K562 (cell line): ENCODE data around the gene TMEM121B. TPM values are rescaled to one million over a fixed set of nuclear protein-coding genes. Genes with fewer than 3 reads are reported as not detected.

Experiments
- ATAC-seq: fragments of 200-7000 bp; cut with Tn5 transposase; 3 replicates; pipeline ENCODE4 v1.9.1; 2020; ENCODE audit warnings: moderate library complexity
- BruUV-seq: library from RNA; stranded (reverse); fragments of 400-500 nt; replicated peaks from 2 replicates; lab custom pipeline; 2021; lab: Mats Ljungman, UMichigan
- CTCF ChIA-PET: fragments of 300-600 bp; formaldehyde crosslinking; extraction: SDS; loops from one replicate; lab custom pipeline; 2021; ENCODE audit warnings: low intra/inter-chr PET ratio; lab: Yijun Ruan, JAX
- POLR2A ChIA-PET: fragments of 300-600, 350-650 bp; sonication (Branson Sonifier 250); formaldehyde crosslinking; extraction: SDS; loops from one replicate; lab custom pipeline; 2021; ENCODE audit warnings: antibody characterized with exemption, inconsistent platforms; lab: Yijun Ruan, JAX
- DNase-seq, 4 experiments: peaks; one replicate each; pipeline versions ENCODE4 v3.0.0 to v3.0.0-alpha.2; 2011 to 2018; ENCODE audit warnings: low spot score in 3 of 4, mixed read lengths in 3 of 4; ENCODE audit errors: extremely low read depth in 1 of 4
- FAIRE-seq: peaks from 2 replicates; lab custom pipeline; 2011; peaks lifted over from hg19 to GRCh38; lab: Jason Lieb, UNC
- H2AFZ ChIP-seq: 2 replicates; pipeline ENCODE4 v1.6.0; 2011; ENCODE audit warnings: low read depth, low read length, control low read depth, inconsistent platforms
- H3K27ac ChIP-seq: fragments of 200-600 bp; 3 replicates; pipeline ENCODE4 v1.8.0; 2011; ENCODE audit warnings: low read depth, mild to moderate bottlenecking, control low read depth, inconsistent platforms, low read length, moderate library complexity, mixed read lengths; ENCODE audit errors: extremely low read depth
- H3K27me3 ChIP-seq, 2 experiments: fragments of 300-600 bp in 1 of 2; 2 replicates in 1 of 2; 3 replicates in 1 of 2; pipeline versions ENCODE4 v1.6.0 to v1.8.0; 2011; ENCODE audit warnings: inconsistent platforms in 2 of 2, low read length in 2 of 2, mild to moderate bottlenecking in 1 of 2, mixed read lengths in 1 of 2, moderate library complexity in 1 of 2; ENCODE audit not compliant: control insufficient read depth in 2 of 2, insufficient read depth in 2 of 2
- H3K36me3 ChIP-seq: fragments of 300-600 bp; 3 replicates; pipeline ENCODE4 v1.8.0; 2011; ENCODE audit warnings: mild to moderate bottlenecking, low read length, inconsistent platforms; ENCODE audit not compliant: control insufficient read depth, insufficient read depth
- H3K4me1 ChIP-seq, 2 experiments: fragments of 200-600 bp in 1 of 2; replicated peaks in 1 of 2; 2 replicates in 1 of 2; 3 replicates in 1 of 2; pipeline versions ENCODE4 v1.5.1 to v1.8.0; 2011; ENCODE audit warnings: inconsistent platforms in 2 of 2, low read length in 2 of 2, mild to moderate bottlenecking in 1 of 2, mixed read lengths in 1 of 2, moderate library complexity in 1 of 2; ENCODE audit not compliant: control insufficient read depth in 2 of 2, insufficient read depth in 2 of 2
- H3K4me2 ChIP-seq: 2 replicates; pipeline ENCODE4 v1.6.1; 2011; ENCODE audit warnings: low read length, control low read depth, inconsistent platforms, mixed read lengths; ENCODE audit not compliant: insufficient read depth
- H3K4me3 ChIP-seq: fragments of 200-600 bp; sonication (generic), shearing (Covaris generic); 2 replicates; pipeline ENCODE4 v1.5.1; 2016; ENCODE audit warnings: control low read depth, inconsistent platforms
- H3K79me2 ChIP-seq: fragments of 200-600 bp; 3 replicates; pipeline ENCODE4 v1.8.0; 2011; ENCODE audit warnings: low read length, inconsistent platforms; ENCODE audit not compliant: control insufficient read depth, insufficient read depth
- H3K9ac ChIP-seq, 2 experiments: 2 replicates each; pipeline versions ENCODE4 v1.6.0 to v1.6.1; 2011; ENCODE audit warnings: low read depth in 2 of 2, low read length in 2 of 2, control low read depth in 1 of 2, inconsistent platforms in 1 of 2, mild to moderate bottlenecking in 1 of 2, mixed read lengths in 1 of 2; ENCODE audit not compliant: insufficient read depth in 1 of 2
- H3K9me1 ChIP-seq: one replicate; pipeline ENCODE4 v1.6.0; 2011; ENCODE audit warnings: inconsistent platforms, mild to moderate bottlenecking, low read length, moderate library complexity; ENCODE audit not compliant: control insufficient read depth, insufficient read depth
- H3K9me3 ChIP-seq: replicated peaks from 2 replicates; pipeline ENCODE4 v1.5.1; 2011; ENCODE audit warnings: low read depth, low read length, inconsistent platforms; ENCODE audit not compliant: control insufficient read depth, insufficient read depth
- H4K20me1 ChIP-seq: replicated peaks from 2 replicates; pipeline ENCODE4 v1.6.1; 2011; ENCODE audit warnings: low read length, inconsistent platforms, mixed read lengths; ENCODE audit not compliant: control insufficient read depth, insufficient read depth
- ETV1 ChIP-seq: fragments of 450-650 bp; conservative IDR thresholded peaks from 2 replicates; pipeline ENCODE4 v1.6.1; 2016; ENCODE audit warnings: missing genetic modification characterization, control low read depth, low read depth, missing compliant biosample characterization
- GATAD2B ChIP-seq: fragments of 450-650 bp; IDR thresholded peaks from 2 replicates; pipeline ENCODE4 v1.6.1; 2017; ENCODE audit warnings: mild to moderate bottlenecking, borderline replicate concordance
- HDAC3 ChIP-seq: fragments of 450-650 bp; IDR thresholded peaks from 2 replicates; pipeline ENCODE4 v1.6.1; 2018; ENCODE audit warnings: borderline replicate concordance, mild to moderate bottlenecking, moderate library complexity; ENCODE audit not compliant: partially characterized antibody
- MTA3 ChIP-seq: fragments of 450-650 bp; formaldehyde crosslinking; IDR thresholded peaks from 2 replicates; pipeline ENCODE4 v1.6.1; 2017; ENCODE audit warnings: mild to moderate bottlenecking, borderline replicate concordance
- NCOA6 ChIP-seq: fragments of 450-650 bp; IDR thresholded peaks from 2 replicates; pipeline ENCODE4 v1.6.1; 2017; ENCODE audit warnings: mild to moderate bottlenecking
- NFIC ChIP-seq: fragments of 450-650 bp; IDR thresholded peaks from 2 replicates; pipeline ENCODE4 v1.6.1; 2017; ENCODE audit warnings: mild to moderate bottlenecking, inconsistent platforms
- PHF8 ChIP-seq: fragments of 200-600 bp; sonication (generic); IDR thresholded peaks from 2 replicates; pipeline ENCODE4 v1.6.1; 2012; ENCODE audit warnings: mixed run types, mild to moderate bottlenecking, inconsistent platforms, low read length, moderate library complexity, borderline replicate concordance
- RCOR1 ChIP-seq, 2 experiments: IDR thresholded peaks; 2 replicates each; pipeline ENCODE4 v1.6.1; 2012; ENCODE audit warnings: low read depth in 2 of 2, low read length in 2 of 2, borderline replicate concordance in 1 of 2, improper control_type of control experiment in 1 of 2
- SIN3A ChIP-seq, 2 experiments: fragments of 150-350 bp in 1 of 2; IDR thresholded peaks; 2 replicates each; pipeline ENCODE4 v1.6.1; 2011 to 2016; ENCODE audit warnings: borderline replicate concordance in 2 of 2, low read depth in 2 of 2, low read length in 2 of 2, mild to moderate bottlenecking in 2 of 2, moderate library complexity in 2 of 2; ENCODE audit not compliant: control insufficient read depth in 1 of 2
- ZBTB7A ChIP-seq: IDR thresholded peaks from 2 replicates; pipeline ENCODE4 v1.6.1; 2011; ENCODE audit warnings: low read depth, mild to moderate bottlenecking, low read length, moderate library complexity, borderline replicate concordance; ENCODE audit not compliant: control insufficient read depth
- ZC3H4 ChIP-seq: sonication (generic); formaldehyde crosslinking; IDR thresholded peaks from 2 replicates; pipeline ENCODE4 v1.9.0; 2021; ENCODE audit warnings: missing genetic modification reagents, borderline replicate concordance
- WGBS: fragments of 100-300 bp; shearing (Covaris generic); methylation state at CpG from one replicate; pipeline ENCODE4 v1.1.6; 2016; ENCODE audit warnings: low coverage, mixed read lengths; ENCODE audit not compliant: insufficient coverage; ENCODE audit errors: missing lambda C conversion rate; 5-methylcytosine and 5-hydroxymethylcytosine counted together
- in situ Hi-C: fragments of 300-500 bp; cut with MboI; formaldehyde crosslinking; loops from 4 replicates; pipeline ENCODE4 v1.15.0; 2018; ENCODE audit warnings: inconsistent platforms, mixed read lengths
- intact Hi-C: fragments of 100-400 bp; cut with micrococcal nuclease; formaldehyde crosslinking; loops from 2 replicates; pipeline ENCODE4 v1.14.2; 2022
- polyA plus RNA-seq, 8 experiments: library from polyadenylated mRNA; depleted of rRNA in 4 of 8; stranded (reverse) in 5 of 8; unstranded in 3 of 8; fragments of >200 nt; fragmentation: Nextera tagmentation in 2 of 8; fragmentation: Illumina TruSeq in 1 of 8; extraction: Ambion mirVana in 2 of 8; extraction: Trizol in 1 of 8; gene quantifications; 2 replicates each; pipeline versions ENCODE4 v1.2.1 to v1.2.3, GENCODE V29; 2011 to 2014; ENCODE audit warnings: inconsistent platforms in 1 of 8, missing spikeins in 1 of 8
- total RNA-seq, 7 experiments: library from RNA; depleted of rRNA in 6 of 7; stranded (reverse); fragments of >200 nt in 6 of 7; fragmentation: Illumina TruSeq in 2 of 7; extraction: Trizol in 2 of 7; gene quantifications; 2 replicates each; pipeline versions ENCODE4 v1.2.1 to v1.2.3, GENCODE V29; 2011 to 2021; ENCODE audit warnings: low replicate concordance in 1 of 7
- TF ChIP-seq, protein P1 (sequence below): fragments of 450-650 bp; IDR thresholded peaks from 2 replicates; pipeline ENCODE4 v1.6.1; 2016
- TF ChIP-seq, protein P2 (sequence below): sonication (generic); formaldehyde crosslinking; IDR thresholded peaks from 2 replicates; pipeline ENCODE4 v1.9.0; 2022; ENCODE audit warnings: mild to moderate bottlenecking, missing genetic modification reagents
- TF ChIP-seq, protein P3 (sequence below), 2 experiments: IDR thresholded peaks in 1 of 2; conservative IDR thresholded peaks in 1 of 2; 2 replicates each; pipeline ENCODE4 v1.6.1; 2016; ENCODE audit warnings: low read depth in 2 of 2, mild to moderate bottlenecking in 1 of 2, missing compliant biosample characterization in 1 of 2, missing genetic modification characterization in 1 of 2, moderate library complexity in 1 of 2

Gene TMEM121B
- total and polyA plus RNA-seq, 9 of the 15 experiments (the other 6 are each of a cell fraction or from before 2014, with no cell fraction given), result 0.03 to 0.07 (median 0.03) TPM; not detected in 6

DNA sequence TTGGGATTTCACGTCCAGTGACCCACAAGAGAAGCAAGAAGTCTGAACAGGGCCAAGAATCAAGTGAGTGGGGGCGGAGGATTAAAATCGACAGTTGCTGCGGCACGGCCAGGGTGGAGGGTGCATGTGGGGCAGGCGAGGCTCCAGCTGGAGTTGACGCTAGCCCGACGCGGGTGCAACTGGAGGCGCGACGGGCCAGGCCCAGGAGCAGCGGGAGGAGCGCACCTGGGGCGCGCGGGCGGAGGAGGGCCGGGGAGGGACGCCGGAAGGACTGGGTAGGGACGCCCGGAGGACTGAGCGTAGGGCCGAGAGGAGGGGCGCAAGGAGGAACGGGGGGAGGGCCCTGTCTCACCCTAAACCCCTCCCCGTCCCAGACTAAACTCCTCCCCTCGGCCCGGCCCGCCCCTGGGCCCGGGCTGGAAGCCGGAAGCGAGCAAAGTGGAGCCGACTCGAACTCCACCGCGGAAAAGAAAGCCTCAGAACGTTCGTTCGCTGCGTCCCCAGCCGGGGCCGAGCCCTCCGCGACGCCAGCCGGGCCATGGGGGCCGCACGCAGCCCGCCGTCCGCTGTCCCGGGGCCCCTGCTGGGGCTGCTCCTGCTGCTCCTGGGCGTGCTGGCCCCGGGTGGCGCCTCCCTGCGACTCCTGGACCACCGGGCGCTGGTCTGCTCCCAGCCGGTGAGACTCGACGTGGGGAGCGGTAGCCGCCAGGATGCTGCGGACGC is 36.4 kb downstream of the TMEM121B start, which contains the start of gene IL17RA:
TSS of gene IL17RA (plus strand) at position 447 of the 723 bp plus-strand sequence. CDS start at position 539, 92 bp downstream.
- ChIA-PET POLR2A (interaction anchor here (0.6 to 1.9 kb wide), 2 partner anchors 10 to 681 kb away, joined by 3 to 4 read pairs; no protein-coding TSS in a partner anchor), CTCF (interaction anchor here (0.5 kb wide), 1 partner anchor 11 kb away, joined by 4 read pairs; no protein-coding TSS in a partner anchor)
- peak within 1 kb of the TSS; percentile 95 for H3K4me3 ChIP-seq
- peak within 1 kb of the TSS; percentile 95 for H2AFZ ChIP-seq
- 2% methylated on average over 59 of the region's 68 CpGs for WGBS
- peak within 1 kb of the TSS; percentile 89 to 93 for H3K9ac ChIP-seq
- peak within 1 kb of the TSS; percentile 83 for H3K4me2 ChIP-seq
- H4K20me1 ChIP-seq, result peaks cover 9% of the 10 kb centered on the region
- DNase-seq (peak; percentile 95 to 98 (median 97)), FAIRE-seq (peak; percentile 85), ATAC-seq (peak; percentile 99)
- H3K36me3 ChIP-seq, result no peaks in the 10 kb centered on the region
- no peaks in the 10 kb centered on the region for H3K9me1 ChIP-seq
- H3K27me3 ChIP-seq, result no peaks in the 10 kb centered on the region
- peaks cover 0 to 25% of the 10 kb centered on the region in 2 experiments; a peak in 4 of 5 replicates for H3K4me1 ChIP-seq
- BruUV-seq, result TSS peak; percentile 67
- in situ Hi-C loops, result no loop called here
- no peaks in the 10 kb centered on the region for H3K9me3 ChIP-seq
- intact Hi-C loops, result loop anchor here (2.0 kb wide), 1 partner anchor 14 kb away; no protein-coding TSS in a partner anchor
- H3K79me2 ChIP-seq, result peaks cover 9% of the 10 kb centered on the region; the same call in 2 of the 3 replicates
- peak within 1 kb of the TSS; percentile 81 for H3K27ac ChIP-seq
- peak in 1 of 2 experiments; percentile 48; a peak in 1 of 4 replicates for TF ChIP-seq RCOR1 (IDR thresholded peaks at IDR 0.05; ENCODE audit: borderline replicate concordance in 1 of 2, low read depth in 2 of 2, low read length in 2 of 2)
- no peak for TF ChIP-seq HDAC3
- TF ChIP-seq SIN3A (IDR thresholded peaks at IDR 0.05; ENCODE audit: borderline replicate concordance in 2 of 2, control insufficient read depth in 1 of 2, low read depth in 2 of 2, low read length in 2 of 2), result peak in 1 of 2 experiments; percentile 26; a peak in 1 of 4 replicates
- TF ChIP-seq ZBTB7A, result peak; percentile 63; the same call in 1 of the 2 replicates
- TF ChIP-seq, protein P1, sequence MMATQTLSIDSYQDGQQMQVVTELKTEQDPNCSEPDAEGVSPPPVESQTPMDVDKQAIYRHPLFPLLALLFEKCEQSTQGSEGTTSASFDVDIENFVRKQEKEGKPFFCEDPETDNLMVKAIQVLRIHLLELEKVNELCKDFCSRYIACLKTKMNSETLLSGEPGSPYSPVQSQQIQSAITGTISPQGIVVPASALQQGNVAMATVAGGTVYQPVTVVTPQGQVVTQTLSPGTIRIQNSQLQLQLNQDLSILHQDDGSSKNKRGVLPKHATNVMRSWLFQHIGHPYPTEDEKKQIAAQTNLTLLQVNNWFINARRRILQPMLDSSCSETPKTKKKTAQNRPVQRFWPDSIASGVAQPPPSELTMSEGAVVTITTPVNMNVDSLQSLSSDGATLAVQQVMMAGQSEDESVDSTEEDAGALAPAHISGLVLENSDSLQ, result peak; percentile 15; the same call in 1 of the 2 replicates
- TF ChIP-seq, protein P2, sequence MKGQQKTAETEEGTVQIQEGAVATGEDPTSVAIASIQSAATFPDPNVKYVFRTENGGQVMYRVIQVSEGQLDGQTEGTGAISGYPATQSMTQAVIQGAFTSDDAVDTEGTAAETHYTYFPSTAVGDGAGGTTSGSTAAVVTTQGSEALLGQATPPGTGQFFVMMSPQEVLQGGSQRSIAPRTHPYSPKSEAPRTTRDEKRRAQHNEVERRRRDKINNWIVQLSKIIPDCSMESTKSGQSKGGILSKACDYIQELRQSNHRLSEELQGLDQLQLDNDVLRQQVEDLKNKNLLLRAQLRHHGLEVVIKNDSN (CRISPR knock-in tag), result no peak
- TF ChIP-seq ETV1 (tag), result peak; percentile 79
- TF ChIP-seq GATAD2B, result no peak
- peak; percentile 87; the same call in 1 of the 2 replicates for TF ChIP-seq PHF8
- TF ChIP-seq, protein P3, sequence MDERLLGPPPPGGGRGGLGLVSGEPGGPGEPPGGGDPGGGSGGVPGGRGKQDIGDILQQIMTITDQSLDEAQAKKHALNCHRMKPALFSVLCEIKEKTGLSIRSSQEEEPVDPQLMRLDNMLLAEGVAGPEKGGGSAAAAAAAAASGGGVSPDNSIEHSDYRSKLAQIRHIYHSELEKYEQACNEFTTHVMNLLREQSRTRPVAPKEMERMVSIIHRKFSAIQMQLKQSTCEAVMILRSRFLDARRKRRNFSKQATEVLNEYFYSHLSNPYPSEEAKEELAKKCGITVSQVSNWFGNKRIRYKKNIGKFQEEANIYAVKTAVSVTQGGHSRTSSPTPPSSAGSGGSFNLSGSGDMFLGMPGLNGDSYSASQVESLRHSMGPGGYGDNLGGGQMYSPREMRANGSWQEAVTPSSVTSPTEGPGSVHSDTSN (CRISPR knock-in tag; IDR thresholded peaks at IDR 0.05; ENCODE audit: low read depth), result no peak
- TF ChIP-seq, protein P3 (tag; conservative IDR thresholded peaks at IDR 0.05; ENCODE audit: low read depth), result no peak
- peak; percentile 59; the same call in 1 of the 2 replicates for TF ChIP-seq MTA3
- no peak for TF ChIP-seq ZC3H4
- TF ChIP-seq NCOA6, result peak; percentile 53; the same call in 1 of the 2 replicates
- peak; percentile 39; the same call in 1 of the 2 replicates for TF ChIP-seq NFIC
